ENCODE measurements around the gene SLC2A6. TPM values are rescaled to one million over a fixed set of nuclear protein-coding genes. Genes with fewer than 3 reads are reported as not detected.
A peak's percentile ranks its signal among the peaks of the same experiment; 100 is the strongest.

The SLC2A6 gene
- total and polyA plus RNA-seq, 2 experiments from 2014 or later = 2.4 to 8.6 TPM

DNA sequence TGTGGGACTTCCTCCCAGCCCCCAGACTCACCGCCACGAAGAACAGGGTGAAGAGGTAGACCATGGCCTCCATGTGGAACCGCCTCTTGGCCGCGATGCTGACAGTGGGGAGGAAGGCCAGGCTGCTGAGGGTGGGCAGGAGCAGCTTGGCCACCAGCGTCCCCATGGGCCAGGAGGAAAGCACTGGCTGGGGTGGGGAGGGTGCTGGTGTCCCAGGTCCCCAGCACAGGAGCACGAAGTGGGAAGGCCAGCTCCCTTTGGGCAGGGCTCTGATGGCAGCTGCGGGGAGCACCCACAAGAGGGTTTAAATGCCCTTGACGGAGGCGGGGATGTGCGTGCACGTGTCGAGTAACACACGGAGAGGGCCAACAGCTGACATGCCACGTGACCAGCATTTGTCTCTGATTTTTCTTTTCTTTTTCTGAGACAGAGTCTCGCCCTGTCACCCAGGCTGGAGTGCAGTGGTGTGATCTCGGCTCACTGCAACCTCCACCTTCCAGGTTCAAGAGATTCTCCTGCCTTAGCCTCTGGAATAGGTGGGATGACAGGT lies 45.9 kb upstream of the SLC2A6 start, which contains the start of gene MYMK:
MYMK (minus strand) TSS at position 281 of the 550 bp plus-strand sequence; CDS start at position 166, 115 bp downstream.
- H3K36me3 ChIP-seq = no peaks in the 10 kb centered on the region
- H3K27ac ChIP-seq = peak within 1 kb of the TSS; percentile 53
- H3K27me3 ChIP-seq = no peaks in the 10 kb centered on the region
- TF ChIP-seq, protein P1, sequence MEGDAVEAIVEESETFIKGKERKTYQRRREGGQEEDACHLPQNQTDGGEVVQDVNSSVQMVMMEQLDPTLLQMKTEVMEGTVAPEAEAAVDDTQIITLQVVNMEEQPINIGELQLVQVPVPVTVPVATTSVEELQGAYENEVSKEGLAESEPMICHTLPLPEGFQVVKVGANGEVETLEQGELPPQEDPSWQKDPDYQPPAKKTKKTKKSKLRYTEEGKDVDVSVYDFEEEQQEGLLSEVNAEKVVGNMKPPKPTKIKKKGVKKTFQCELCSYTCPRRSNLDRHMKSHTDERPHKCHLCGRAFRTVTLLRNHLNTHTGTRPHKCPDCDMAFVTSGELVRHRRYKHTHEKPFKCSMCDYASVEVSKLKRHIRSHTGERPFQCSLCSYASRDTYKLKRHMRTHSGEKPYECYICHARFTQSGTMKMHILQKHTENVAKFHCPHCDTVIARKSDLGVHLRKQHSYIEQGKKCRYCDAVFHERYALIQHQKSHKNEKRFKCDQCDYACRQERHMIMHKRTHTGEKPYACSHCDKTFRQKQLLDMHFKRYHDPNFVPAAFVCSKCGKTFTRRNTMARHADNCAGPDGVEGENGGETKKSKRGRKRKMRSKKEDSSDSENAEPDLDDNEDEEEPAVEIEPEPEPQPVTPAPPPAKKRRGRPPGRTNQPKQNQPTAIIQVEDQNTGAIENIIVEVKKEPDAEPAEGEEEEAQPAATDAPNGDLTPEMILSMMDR (IDR thresholded peaks at IDR 0.05; ENCODE audit: low read depth, low read length) = no peak
- no peak within 1 kb of the TSS for H3K4me3 ChIP-seq
- no peaks in the 10 kb centered on the region for H3K9me3 ChIP-seq (ENCODE audit: low read depth)
- DNase-seq (ENCODE audit: low read depth in 1 of 2, low spot score in 1 of 2) = no peak
- peaks cover 28% of the 10 kb centered on the region for H3K4me1 ChIP-seq (ENCODE audit: low read depth)

DNA sequence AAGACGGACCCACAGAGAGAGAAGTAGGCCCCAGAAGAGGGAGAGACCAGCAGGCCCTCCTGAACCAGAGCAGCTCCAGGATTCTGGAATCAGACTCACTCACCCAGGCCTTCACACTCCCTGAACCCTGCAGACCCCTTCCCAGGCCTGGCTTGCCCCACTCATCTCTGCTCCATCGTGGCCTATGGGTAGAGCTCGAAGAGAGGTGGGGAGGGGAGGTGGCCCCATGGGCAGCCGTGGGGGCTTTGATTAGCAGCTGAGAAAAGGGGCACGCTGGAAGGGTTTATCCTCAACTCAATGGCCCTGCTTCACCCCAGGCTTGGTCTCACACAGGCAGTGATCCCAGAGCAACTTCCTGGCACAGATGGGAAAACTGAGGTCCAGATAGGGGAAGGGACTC lies 45.2 kb upstream of the SLC2A6 start:
- Histone ChIP-seq H3K4me3 (no peak overlapping the region), H3K36me3 (no peaks in the 10 kb centered on the region), H3K9me3 (ENCODE audit: low read depth) (no peaks in the 10 kb centered on the region), H3K27ac (peak overlapping the region; percentile 53), H3K27me3 (no peaks in the 10 kb centered on the region), H3K4me1 (ENCODE audit: low read depth) (peaks cover 28% of the 10 kb centered on the region)
- TF ChIP-seq, protein P1 (IDR thresholded peaks at IDR 0.05; ENCODE audit: low read depth, low read length) = no peak
- no peak for DNase-seq (ENCODE audit: low read depth in 1 of 2, low spot score in 1 of 2)

DNA sequence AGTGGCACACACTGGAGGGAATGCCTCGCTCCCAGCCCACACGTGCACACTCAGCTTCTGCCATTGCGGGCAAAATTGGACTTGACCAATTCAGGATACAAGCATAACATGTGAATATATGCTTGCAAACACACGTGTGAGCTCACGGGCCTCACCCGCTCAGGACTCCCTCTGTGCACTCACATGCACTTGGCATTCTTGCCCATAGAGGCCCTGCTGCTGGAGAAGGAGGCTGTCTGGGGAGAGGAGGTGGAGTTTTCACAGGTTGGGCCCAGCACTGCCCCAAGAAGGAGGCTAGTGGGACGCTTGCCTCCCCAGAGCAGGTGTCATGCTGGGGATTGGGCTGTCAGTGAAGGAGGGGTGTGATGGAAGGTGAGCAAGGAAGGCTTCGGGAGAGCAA lies 44.2 kb upstream of the SLC2A6 start:
- no peaks in the 10 kb centered on the region for H3K36me3 ChIP-seq
- no peaks in the 10 kb centered on the region for H3K27me3 ChIP-seq
- H3K4me1 ChIP-seq (ENCODE audit: low read depth) = peaks cover 21% of the 10 kb centered on the region
- no peak for DNase-seq (ENCODE audit: low read depth in 1 of 2, low spot score in 1 of 2)
- TF ChIP-seq, protein P1 (IDR thresholded peaks at IDR 0.05; ENCODE audit: low read depth, low read length) = no peak
- no peak overlapping the region for H3K27ac ChIP-seq
- H3K9me3 ChIP-seq (ENCODE audit: low read depth) = no peaks in the 10 kb centered on the region
- H3K4me3 ChIP-seq = no peak overlapping the region

DNA sequence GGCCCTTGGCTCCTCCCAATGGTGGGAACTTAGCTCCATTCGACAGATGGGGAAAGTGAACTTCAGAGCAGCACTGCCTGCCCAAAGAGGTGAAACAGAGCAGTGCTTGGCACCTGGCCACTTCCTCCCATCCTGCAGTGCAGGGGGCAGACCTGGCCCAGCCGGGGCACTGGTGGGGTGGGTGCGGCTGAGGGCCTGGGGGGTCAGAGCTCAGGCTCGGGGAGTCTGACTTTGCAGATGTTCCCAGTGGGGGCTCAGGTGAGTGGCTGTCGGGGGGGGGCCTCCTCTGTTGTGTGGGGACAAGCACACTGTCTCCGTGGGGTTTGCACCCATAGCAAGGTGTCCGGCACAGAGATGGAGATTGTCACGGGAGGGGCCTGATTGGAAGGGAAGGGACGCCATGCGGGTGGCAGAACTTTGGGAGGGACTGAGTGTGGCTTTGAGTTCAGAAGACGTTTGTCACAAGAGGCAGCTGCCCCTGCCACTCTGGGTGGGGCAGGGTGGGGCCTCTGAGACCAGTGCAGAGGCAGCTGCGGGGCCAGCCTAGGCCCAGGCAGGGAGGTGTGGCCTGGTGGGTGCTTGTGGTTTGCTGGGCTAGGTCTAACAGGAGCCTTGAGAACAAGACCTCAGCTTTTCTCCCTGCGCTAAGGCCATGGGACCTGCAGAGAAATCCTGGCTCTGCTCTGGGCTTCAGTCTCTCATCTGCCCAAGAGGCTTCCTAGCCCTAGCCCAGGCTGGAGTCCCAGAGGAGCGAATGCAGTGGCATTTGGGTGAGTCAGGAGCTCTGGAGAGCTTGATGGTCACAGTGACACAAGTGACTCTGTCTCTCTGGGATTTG lies 43.4 kb upstream of the SLC2A6 start:
- DNase-seq (ENCODE audit: low read depth in 1 of 2, low spot score in 1 of 2) = no peak
- TF ChIP-seq, protein P1 (IDR thresholded peaks at IDR 0.05; ENCODE audit: low read depth, low read length) = no peak
- H3K4me3 ChIP-seq = no peak overlapping the region
- H3K27ac ChIP-seq = no peak overlapping the region
- peaks cover 16% of the 10 kb centered on the region for H3K4me1 ChIP-seq (ENCODE audit: low read depth)
- no peaks in the 10 kb centered on the region for H3K36me3 ChIP-seq
- H3K9me3 ChIP-seq (ENCODE audit: low read depth) = no peaks in the 10 kb centered on the region
- no peaks in the 10 kb centered on the region for H3K27me3 ChIP-seq

DNA sequence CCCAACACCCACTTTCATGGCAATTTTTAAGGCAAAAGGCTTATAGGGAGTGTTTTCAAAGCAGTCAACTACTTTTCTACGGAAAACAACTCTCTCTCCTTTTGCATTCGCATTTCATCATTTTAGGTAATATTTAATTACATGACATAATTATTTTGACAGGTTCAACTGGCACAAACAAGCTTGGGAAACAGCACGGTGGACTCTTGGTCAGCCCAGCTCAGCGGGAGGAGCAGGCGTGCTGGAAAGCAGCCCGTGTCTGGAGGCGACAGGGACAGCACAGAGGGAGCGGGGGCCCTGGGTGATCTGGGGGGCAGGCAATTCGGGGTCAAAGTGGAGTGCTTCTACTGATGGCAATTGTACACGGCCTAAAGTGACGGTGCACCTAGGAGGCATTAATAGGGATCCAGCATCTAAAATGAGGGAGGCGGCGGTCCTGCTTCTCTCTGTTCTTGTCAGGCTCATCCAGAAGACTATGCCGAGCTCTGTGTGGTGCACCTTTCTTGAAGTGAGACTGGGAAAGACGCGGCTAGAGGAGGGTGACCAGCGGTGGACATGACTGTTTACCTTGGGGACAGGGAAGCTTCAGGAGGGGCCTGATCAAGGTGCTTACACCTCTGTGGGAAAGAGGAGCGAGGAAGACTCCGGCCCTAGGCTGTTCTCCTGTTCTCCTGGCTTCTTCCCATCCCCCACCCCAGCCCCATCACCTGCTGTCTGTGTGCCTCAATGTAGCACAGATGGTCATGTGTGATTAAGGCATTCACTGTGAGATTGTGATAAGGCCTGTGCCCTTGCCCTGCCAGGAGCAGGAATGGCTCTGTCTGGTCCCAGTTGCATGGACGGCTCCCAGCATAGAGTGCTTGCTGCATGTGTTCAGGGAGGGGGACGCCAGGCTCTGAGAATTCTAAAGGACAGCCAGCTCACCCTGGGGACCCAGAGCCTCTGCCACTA lies 42.5 kb upstream of the SLC2A6 start:
- H3K9me3 ChIP-seq (ENCODE audit: low read depth) = no peaks in the 10 kb centered on the region
- H3K4me1 ChIP-seq (ENCODE audit: low read depth) = peaks cover 9% of the 10 kb centered on the region
- no peak for DNase-seq (ENCODE audit: low read depth in 1 of 2, low spot score in 1 of 2)
- H3K4me3 ChIP-seq = no peak overlapping the region
- no peaks in the 10 kb centered on the region for H3K27me3 ChIP-seq
- H3K27ac ChIP-seq = no peak overlapping the region
- TF ChIP-seq, protein P1 (IDR thresholded peaks at IDR 0.05; ENCODE audit: low read depth, low read length) = no peak
- no peaks in the 10 kb centered on the region for H3K36me3 ChIP-seq
